ENCODE data around the gene RNASE4.

DNA sequence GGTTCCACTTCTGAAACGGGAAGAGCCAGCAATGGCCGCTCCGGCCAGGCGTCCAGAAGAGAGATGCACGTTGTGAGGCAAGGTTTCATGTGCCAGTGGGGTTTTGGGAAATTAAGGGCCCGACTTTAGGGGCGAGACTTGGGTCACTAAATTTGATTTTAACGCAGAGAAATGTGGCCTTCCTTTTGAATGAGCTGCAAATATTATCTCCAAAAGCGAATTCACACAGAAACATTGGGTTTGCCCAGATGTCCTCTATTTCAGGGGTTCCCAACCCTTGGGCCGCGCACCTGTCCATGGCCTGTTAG, 2.3 kb upstream of the RNASE4 start:
- TF ChIP-seq, protein P1, sequence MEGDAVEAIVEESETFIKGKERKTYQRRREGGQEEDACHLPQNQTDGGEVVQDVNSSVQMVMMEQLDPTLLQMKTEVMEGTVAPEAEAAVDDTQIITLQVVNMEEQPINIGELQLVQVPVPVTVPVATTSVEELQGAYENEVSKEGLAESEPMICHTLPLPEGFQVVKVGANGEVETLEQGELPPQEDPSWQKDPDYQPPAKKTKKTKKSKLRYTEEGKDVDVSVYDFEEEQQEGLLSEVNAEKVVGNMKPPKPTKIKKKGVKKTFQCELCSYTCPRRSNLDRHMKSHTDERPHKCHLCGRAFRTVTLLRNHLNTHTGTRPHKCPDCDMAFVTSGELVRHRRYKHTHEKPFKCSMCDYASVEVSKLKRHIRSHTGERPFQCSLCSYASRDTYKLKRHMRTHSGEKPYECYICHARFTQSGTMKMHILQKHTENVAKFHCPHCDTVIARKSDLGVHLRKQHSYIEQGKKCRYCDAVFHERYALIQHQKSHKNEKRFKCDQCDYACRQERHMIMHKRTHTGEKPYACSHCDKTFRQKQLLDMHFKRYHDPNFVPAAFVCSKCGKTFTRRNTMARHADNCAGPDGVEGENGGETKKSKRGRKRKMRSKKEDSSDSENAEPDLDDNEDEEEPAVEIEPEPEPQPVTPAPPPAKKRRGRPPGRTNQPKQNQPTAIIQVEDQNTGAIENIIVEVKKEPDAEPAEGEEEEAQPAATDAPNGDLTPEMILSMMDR (IDR thresholded peaks at IDR 0.05): peak in 1 of 4 experiments; percentile 30
- TF ChIP-seq POLR2A (IDR thresholded peaks at IDR 0.05): no peak
- TF ChIP-seq POLR2AphosphoS5 (IDR thresholded peaks at IDR 0.05): no peak

Data from prostate gland (tissue), 2 donors.